ENCODE measurements around the gene PTPN7.
A peak's percentile ranks its signal among the peaks of the same experiment; 100 is the strongest.
"Not testable (repeated sequence)": the region's sequence is repeated elsewhere in the genome, so short reads cannot be mapped to it uniquely, and the experiment has no call there.

Gene PTPN7

DNA sequence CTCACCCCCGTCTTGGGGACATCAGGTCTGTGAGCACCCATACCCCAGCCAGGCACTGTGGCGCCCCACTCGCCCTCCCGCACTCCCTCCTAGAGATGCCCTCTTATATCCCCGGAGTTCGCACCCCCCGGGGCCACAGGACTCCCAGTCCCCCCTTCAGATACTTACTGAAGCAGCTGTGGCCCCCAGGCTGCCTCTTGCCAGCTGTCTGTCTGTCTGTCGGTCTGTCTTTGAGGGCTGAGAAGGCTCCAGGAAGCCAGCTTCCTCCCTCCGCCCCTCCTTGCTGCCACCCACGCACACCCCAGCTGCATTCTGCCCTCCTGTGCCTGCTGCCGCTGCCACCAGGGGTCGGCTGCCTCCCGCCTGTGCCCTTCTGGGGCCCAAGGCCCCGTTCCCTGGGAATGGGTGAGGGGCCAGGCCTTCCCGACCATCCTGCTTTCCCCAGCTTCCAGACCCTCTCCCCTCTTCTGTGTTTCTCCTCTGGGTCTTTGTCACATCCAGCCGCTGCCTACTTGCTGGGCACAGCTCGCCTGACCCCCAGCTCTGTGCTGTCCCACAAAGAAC, at the start of gene PTPN7:
PTPN7 (minus strand) TSS at position 226 of the 564 bp plus-strand sequence. CDS start 1,200 bp downstream, outside the sequence.
- ATAC-seq, result peak; percentile 71 to 76

DNA sequence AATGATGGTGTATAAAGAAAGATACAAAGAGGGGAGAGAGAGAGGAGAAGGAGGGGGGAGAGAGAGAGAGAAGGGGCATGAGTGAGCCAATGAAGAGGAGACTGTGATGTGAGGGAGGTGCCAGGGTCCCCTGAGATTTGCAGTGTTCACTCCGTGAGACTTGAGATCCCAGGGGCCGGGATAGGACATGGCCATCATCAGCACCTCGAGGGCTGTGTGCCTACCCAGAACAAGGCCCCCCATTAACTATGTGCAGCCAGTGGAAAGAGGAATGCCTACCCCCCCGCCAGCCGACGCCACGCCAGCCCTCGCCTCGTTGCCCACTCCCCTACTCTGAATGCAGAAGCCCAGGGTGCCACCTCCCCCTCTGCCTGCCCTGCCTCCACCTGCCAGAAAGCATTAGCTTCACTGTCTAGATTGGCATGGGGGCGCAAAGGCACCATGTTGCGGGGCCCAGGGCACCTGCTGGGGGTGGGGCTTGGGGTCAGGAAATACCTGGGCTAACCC, 48.0 kb upstream of the PTPN7 start:
- ATAC-seq, result no peak

DNA sequence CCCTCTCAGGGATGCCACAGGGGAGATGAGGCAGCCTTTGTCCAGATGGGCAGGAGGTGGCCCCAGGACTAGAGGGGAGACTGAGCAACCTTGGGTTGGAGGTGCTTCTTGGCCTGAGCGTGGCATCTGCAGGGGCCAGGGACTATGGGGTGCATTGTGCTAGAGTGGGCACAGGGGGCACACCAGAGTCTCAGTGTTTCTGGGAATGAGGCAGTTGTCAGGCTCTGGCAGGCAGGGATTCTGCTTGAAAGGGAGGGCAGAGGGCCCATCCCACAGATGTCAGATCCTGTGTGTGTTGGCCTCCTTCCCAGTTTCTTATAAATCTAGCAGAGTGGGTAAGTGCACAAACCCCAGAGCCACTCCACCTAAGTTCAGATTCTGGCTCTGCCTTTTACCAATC, 46.9 kb upstream of the PTPN7 start:
- no peak for ATAC-seq

DNA sequence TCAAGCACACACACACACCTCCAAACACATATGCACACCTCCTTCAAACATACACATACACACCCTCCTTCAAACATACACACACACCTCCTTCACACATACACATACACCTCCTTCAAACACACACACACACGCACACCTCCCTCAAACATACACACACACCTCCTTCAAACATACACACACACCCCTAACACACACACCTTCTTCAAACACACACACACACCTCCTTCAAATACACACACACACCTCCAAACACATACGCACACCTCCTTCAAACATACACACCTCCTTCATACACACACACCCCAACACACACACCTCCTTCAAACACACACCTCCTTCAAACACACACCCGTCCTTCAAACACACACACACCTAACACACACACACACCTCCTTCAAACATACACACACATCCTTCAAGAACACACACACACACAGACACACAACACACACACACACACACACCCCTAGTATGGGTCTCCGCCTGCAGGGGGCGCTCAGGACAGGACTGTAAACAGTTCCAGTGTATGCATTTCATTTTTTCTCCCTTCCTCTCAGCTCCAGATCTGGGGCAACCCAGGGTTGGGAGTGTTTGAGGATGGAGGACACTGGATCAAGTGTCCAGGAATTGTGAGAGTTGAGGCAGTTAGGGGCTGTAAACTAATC, 45.3 kb upstream of the PTPN7 start:
- ATAC-seq, result no peak

DNA sequence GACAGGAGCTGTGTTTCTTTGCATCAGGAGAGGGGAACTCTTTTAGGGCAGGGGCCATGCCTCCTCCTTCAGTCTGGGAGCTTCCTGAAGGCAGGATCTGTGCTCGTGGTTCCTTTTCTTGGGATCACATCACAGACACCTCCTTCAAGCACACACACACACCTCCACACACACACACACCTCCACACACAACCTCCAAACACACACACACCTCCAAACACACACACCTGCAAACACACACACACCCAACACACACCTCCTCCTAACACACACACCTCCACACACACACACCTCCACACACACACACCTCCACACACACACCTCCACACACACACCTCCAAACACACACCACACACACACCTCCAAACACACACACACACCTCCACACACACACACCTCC, 43.7 kb upstream of the PTPN7 start:
- no peak for ATAC-seq

DNA sequence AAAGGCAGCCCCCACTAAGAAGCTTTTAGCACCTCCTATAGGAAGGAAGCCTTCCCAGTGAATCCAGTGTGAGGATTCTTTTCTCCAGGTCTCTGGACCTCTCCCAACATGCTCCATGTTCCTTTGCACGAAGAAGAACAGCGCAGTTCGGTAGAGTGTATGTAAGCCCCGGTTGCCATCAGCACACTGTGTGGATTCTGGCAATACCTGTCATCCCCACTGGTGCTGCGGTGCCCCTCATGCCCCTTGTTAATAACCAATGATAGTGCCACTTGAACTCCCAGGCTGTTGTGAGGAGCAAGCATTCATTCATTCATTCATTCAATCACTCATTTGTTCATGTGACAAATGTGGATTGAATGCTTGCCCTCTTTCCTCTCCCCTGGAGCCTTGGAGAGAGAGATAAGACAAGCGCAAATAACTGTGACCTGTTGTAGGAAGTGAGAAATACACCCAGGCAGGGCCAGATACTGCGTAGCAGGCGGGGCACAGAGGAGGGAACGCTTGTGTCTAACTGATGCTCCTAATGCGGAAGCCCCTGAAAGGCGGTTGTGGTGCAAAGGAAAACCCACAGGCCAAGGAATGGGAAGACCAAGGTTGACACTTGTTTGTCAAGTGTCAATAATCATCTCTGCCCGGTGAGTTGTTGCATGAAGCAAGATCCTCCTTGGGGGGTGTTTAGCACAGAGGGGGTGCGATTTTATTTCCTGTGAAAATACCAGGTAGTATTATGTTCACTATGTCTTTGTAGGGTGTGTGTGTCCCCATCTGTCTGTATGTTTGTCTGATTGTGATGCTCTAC, 43.0 kb upstream of the PTPN7 start:
- peak; percentile 24 to 28 for ATAC-seq

DNA sequence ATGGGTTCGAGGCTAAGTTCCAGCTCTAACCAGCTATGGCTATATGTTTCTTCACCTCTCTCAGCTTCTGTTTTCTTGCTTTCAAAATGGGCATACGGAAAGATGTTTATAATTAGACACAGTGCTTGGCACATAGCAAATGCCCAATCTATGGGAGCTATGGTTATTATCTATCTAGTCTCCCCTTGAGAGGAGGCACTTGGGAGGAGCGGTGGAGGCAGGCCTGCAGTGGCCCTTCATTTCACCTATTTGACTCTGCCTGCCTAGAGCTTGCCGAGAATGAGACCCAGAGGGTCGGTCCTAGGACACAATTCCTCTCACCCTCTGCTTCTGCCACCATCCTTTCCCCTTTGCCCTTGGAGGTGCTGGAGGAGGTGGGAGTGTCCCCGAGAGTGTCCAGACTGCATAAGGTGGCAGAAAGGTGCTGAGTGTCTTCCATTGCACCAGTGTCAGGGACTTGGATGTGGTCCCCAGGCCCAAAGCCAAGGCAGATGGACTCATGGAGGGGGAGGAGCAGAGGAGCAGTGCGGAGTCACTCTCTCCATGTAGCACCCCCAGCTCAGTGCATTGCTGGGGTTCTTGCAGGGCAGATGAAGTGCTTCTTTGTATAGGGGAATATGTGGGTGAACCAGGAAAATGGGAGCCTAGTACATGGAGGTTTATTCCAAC, 42.2 kb upstream of the PTPN7 start:
- no peak for ATAC-seq

DNA sequence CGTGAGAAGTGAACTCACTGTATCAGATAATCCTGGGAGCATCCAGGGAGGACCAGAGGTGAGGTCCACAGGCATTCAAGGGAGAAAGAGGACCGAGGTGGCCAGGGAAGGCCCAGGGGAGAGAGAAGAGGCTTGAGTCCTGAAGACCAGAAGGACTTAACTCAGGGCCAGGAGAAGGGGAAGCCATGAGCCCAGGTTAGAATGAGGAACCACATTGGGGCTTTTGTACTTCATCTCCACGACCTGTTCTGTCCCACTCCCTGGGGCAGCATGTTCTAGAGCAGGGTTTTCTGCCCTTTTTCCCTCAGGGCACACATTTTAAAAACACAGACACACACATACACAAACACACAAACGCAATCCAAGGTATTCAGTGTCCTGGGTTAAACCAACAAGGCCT, 41.6 kb upstream of the PTPN7 start:
- no peak for ATAC-seq

DNA sequence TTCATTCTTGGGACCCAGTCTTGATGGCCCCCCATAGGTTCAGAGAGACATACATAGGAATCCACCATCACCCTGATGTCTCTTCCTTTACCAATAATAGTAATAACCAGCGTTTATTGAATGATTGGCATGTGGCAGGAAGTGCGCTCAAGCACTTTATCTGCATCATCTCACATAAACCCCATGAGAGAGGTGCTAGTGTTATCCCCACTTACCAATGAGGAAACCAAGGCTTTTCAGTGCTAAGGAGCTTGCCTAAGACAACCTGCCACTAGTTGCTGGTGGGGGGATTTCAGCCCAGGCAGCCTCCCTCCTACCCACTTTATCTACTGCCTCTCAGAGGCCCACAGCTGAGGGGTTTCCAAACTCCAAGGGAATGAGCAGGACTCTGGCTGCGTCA, 40.9 kb upstream of the PTPN7 start:
- no peak for ATAC-seq

DNA sequence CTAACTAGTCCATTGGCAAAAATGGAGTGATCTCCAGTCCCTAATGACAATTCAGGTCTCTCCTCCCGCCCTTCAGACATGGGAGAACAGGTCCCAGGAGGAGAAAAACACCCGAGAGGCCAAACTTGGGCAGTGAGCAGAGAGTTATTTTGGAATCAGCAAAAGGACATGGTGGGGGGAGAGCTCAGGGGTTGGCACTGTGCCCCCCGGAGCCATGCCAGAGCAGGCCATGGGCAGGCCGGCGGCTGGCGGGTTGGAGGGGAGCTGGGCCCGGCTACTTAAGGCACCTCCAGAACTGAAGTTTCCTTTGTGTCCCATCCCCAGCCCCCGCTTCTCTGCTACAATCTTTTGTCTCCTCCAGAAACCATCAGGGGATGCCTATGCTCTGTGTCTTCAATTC, 40.3 kb upstream of the PTPN7 start:
- ATAC-seq, result no peak

DNA sequence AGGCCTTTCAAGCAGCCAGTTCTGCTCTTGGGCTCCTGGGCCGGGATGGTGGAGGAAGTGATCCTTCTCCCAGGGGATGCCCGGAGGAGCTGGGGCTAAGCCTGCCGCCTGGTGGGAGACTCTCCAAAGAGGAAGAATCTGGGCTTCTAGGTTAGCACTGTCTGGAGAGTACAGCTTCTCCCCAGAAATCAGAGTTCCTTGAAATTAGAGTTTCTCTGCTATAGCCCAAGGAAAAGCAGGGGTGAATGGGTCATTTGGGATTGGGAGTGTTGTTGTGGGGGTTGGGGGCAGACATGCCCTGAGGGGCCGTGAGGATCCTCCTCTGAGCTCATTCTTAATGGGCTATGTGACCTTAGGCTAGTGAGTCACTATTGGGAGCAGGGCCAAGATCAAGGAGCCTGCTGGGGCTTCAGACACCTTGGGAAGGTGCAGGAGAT, 39.7 kb upstream of the PTPN7 start:
- ATAC-seq, result no peak

DNA sequence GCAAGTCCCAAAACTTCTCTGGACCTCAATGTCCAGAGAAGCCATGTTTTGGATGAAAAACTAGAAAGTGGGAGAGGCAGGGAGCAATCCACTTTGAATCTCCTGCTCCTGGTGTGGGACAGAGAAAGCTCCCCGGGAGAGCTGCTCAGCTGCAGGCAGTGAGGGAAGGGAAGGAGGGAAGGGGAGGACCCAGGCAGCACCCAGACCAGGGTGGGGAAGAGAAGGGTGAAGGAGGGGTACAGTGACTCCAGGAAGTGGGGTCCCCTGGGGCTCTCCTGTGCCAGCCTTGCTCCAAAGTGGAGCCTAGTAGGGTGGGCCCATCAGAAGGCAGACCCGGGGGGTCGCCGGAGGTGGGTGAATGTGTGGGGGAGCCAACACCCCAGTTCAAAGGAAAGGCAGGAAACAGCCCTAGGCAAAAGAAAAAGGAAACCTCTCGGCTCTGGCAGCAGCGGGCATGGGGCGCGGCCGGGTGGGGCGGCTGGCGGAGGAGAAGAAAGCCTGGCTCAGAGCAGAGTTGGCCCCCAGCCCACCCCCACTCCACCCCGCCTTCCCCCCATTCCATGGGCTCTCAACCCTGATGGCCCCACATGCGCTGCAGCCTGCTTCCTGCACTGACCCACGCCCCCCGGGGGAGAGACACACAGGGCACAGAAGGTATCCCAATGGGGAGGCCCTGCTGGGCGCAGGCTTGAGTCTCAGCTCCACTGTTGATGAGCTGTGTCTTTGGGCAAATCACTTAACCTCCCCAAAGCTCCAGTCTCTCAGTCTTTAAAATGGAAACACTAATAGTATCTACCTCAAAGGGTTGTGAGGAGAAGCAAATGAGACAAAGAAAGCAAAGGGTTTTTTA, 38.9 kb upstream of the PTPN7 start:
- no peak for ATAC-seq

DNA sequence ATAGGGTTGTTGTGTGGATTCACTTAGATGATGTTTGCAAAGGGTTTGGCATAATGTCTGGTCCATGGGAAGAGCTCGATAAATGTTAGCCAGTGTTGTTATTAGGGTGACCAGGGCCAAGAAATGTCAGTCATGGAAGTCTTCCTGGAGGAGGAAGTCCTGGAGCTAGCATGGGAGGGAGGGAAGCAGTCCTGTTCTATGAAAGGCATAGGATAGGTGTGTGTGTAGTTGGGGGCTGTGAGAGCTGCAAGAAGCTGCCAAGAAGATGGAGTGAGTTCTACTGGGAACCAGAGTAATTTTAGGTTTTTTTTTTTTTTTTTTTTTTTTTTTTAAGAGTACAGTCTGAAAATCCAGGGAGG, 37.9 kb upstream of the PTPN7 start:
- ATAC-seq, result no peak

DNA sequence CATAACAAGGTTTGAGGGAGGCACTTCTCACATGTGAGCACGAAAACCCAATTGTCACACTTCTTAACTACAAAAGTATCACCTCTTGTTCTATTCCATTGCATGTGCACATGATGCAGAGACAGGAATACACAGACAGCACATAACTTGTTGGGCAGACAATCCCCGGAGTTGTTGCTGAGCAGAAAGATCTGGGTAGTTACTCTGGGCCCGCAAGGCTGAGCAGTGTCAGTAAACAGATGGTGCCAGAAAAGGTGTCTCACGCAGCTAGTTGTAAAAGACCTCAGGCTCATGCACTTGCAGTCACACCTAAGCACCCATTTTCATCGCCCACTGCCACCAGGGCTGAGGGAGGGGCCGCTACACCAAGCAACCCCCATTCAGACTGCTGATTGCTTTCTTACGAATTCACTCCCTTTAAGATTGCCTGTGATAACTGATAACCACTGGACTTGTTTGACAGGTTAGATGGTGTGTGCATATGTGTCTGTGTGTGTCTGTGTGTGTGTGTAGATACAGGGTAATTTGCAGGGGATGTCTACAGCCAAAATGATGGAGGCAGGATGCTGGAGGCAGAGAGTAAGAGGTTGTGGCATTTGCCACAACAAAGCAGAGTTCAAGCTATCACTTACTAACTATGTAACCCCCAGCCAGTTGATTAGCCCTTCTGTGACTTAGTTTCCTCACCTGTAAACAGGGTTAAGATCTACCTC, 37.4 kb upstream of the PTPN7 start:
- ATAC-seq, result no peak

DNA sequence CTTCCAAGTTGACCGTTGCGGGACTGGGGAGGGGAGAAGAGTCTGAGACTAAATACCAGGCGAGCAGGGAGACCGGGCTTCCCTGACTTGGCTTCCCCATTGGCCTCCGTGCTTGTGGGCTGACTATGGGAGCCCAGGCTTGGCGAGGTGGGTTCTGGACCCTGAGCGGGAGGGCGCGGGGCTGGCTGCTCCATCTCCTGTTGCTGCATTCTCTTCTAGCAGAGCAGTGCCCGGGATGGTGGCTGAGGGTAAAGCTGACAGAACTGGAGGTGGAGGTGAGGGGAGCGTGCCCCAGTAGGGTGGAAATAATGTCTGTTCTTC, 33.9 kb upstream of the PTPN7 start:
- no peak for ATAC-seq

DNA sequence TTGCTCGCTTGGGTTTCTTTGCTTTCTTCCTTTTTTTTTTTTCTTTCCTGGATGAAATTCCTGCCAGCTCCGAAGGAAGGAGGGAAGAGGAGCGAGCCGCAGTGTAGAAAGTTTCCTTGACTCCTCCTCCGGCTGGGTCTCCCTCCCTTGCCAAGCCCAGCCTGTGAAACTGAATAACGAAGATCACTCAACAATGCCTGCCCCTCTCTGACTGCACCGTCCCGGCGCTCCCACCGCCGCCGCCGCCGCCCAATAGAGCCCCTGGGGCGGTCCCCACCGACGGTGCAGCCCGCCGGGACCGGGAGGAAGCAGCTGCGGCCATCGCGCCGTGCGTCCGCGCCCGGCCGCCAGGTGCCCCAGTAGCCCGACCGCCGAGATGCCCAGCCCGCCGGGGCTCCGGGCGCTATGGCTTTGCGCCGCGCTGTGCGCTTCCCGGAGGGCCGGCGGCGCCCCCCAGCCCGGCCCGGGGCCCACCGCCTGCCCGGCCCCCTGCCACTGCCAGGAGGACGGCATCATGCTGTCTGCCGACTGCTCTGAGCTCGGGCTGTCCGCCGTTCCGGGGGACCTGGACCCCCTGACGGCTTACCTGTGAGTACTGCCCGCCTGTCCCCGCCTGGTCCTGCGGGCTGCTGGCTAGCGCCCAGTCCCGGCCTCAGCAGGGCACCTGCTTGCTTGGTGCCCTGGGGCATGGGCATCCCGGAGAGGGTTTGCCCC, 33.4 kb upstream of the PTPN7 start, which contains the start of gene LGR6:
LGR6 (plus strand) TSS at position 186 of the 714 bp plus-strand sequence; CDS start at position 377, 191 bp downstream.
- ATAC-seq, result no peak

DNA sequence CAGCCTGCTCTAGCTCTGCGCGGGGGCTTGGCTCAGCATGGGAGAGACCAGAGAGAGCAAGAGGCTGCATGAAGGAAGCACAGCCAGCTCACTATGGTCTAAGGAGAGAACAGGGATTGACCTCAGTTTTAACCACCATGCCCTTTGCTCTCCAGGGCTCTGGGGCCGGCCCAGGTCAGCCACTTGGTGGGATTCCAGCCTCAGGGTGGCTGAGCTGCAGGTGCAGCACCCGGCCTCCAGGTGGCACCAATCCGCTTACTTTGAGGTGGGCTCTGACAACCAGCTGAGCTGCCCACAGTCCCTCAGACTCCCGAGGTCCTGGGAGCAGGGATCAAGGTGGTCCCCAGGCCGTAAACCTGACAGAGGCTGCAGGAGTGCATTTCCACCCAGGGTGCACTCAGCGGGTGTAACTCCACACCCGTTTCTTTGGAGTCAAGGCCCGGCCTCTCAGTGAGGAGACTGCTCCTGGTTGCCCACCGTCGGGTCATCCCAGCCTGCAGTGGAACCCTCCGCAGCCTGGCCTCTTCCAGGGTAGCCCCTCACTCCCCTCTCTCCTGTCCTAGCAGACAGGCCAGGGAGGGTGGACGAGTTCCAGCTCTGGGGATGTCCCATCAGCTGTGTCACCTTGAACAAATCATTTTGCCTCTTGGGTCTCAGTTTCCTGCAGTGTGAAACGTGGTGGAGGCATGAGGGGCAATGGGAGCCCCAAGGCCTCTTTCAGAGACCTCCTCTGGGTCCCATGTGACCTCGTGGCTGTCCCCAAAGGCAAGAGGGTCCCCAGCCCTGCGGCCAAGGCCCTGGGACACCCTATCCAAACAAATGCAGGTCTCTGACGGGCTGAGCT, 32.6 kb upstream of the PTPN7 start:
- ATAC-seq, result peak in 1 of 2 donors; percentile 57

DNA sequence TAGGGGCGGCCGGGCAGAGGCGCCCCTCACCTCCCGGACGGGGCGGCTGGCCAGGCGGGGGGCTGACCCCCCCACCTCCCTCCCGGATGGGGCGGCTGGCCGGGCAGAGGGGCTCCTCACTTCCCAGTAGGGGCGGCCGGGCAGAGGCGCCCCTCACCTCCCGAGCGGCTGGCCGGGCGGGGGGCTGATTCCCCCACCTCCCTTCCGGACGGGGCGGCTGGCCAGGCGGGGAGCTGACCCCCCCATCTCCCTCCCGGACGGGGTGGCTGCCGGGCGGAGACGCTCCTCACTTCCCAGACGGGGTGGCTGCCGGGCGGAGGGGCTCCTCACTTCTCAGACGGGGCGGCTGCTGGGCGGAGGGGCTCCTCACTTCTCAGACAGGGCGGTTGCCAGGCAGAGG, 31.0 kb upstream of the PTPN7 start:
- ATAC-seq, result not testable (repeated sequence)

DNA sequence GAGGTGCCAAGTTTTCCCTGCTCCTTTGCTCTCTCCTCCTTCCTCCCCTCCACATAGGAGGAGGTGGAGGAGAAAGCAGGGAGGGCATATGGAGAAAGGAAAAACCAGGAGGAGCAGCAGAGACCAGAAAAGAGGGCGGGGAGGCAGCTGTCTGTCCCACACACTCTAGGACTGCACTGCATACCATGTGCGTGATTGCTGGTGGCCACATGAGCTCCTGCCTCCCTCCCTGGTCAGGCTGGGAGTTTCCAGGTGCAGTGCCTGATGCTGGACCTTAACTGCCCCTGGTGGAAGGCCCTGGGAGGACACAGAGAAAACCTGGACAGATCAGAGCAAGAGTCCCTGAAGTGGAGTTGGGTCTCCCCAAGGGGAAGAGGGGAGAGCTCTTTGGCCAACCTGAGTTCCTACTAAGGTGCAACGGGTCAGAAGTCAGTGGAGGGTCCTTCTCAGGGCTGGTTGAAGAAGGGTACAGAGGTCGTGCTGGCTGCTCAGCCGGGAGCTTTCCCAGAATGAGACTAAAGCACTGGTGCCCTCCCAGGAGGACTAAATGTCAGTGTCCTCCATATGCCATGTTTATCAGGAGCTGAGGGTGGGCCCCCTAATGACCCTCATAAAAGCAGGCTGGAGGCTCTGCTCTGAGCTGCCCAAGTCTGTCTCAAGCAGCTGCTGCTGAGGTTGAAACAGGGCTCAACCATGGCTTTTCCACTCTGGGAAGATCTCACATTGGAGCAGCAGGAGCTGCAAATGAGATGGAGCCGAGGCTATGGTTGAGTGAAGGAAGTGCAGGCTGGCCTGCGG, 29.7 kb upstream of the PTPN7 start:
- ATAC-seq, result no peak
